HEK293 (cell line): ENCODE results near the gene RIOX2.

Source experiments
- BCL11A ChIP-seq: fragments of 450-650 bp; formaldehyde crosslinking; IDR thresholded peaks from 2 replicates; pipeline ENCODE4 v1.5.1; 2016; ENCODE audit warnings: low read depth, missing biosample characterization, missing genetic modification characterization
- TCF7L2 ChIP-seq: IDR thresholded peaks from 2 replicates; pipeline ENCODE4 v1.6.1; 2011; ENCODE audit warnings: low read depth, mild to moderate bottlenecking, inconsistent platforms, low read length, moderate library complexity, borderline replicate concordance
- YY1 ChIP-seq: fragments of 450-650 bp; formaldehyde crosslinking; IDR thresholded peaks from 2 replicates; pipeline ENCODE4 v1.5.1; 2018; ENCODE audit warnings: missing biosample characterization, missing genetic modification characterization
- ZNF202 ChIP-seq: fragments of 450-650 bp; formaldehyde crosslinking; IDR thresholded peaks from 2 replicates; pipeline ENCODE4 v1.5.1; 2016; ENCODE audit warnings: missing biosample characterization, missing genetic modification characterization, borderline replicate concordance
- ZNF223 ChIP-seq: fragments of 450-650 bp; formaldehyde crosslinking; IDR thresholded peaks from 2 replicates; pipeline ENCODE4 v1.5.1; 2016; ENCODE audit warnings: missing biosample characterization, missing genetic modification characterization
- ZNF23 ChIP-seq: fragments of 450-650 bp; formaldehyde crosslinking; IDR thresholded peaks from 2 replicates; pipeline ENCODE4 v1.5.1; 2016; ENCODE audit warnings: missing biosample characterization, missing genetic modification characterization, borderline replicate concordance
- ZNF311 ChIP-seq: fragments of 450-650 bp; formaldehyde crosslinking; IDR thresholded peaks from 2 replicates; pipeline ENCODE4 v1.5.1; 2017; ENCODE audit warnings: missing biosample characterization, missing genetic modification characterization, borderline replicate concordance
- ZNF423 ChIP-seq: fragments of 450-650 bp; formaldehyde crosslinking; IDR thresholded peaks from 2 replicates; pipeline ENCODE4 v1.5.1; 2016; ENCODE audit warnings: missing biosample characterization, missing genetic modification characterization
- ZNF501 ChIP-seq: fragments of 450-650 bp; formaldehyde crosslinking; IDR thresholded peaks from 2 replicates; pipeline ENCODE4 v1.5.1; 2016; ENCODE audit warnings: missing biosample characterization, missing genetic modification characterization
- ZNF530 ChIP-seq: fragments of 450-650 bp; formaldehyde crosslinking; IDR thresholded peaks from 2 replicates; pipeline ENCODE4 v1.5.1; 2016; ENCODE audit warnings: low read depth, missing biosample characterization, missing genetic modification characterization
- TF ChIP-seq, protein P1 (sequence below): fragments of 450-650 bp; formaldehyde crosslinking; IDR thresholded peaks from 2 replicates; pipeline ENCODE4 v1.5.1; 2016; ENCODE audit warnings: missing biosample characterization, missing genetic modification characterization
- TF ChIP-seq, protein P2 (sequence below): fragments of 450-650 bp; formaldehyde crosslinking; IDR thresholded peaks from 2 replicates; pipeline ENCODE4 v1.5.1; 2016; ENCODE audit warnings: missing biosample characterization, missing genetic modification characterization
- TF ChIP-seq, protein P3 (sequence below): sonication (generic); formaldehyde crosslinking; IDR thresholded peaks from 2 replicates; pipeline ENCODE4 v1.8.1; 2022; ENCODE audit warnings: mild to moderate bottlenecking, moderate library complexity, missing genetic modification reagents
- TF ChIP-seq, protein P4 (sequence below): fragments of 450-650 bp; formaldehyde crosslinking; IDR thresholded peaks from 2 replicates; pipeline ENCODE4 v1.5.1; 2016; ENCODE audit warnings: missing biosample characterization, missing genetic modification characterization

DNA sequence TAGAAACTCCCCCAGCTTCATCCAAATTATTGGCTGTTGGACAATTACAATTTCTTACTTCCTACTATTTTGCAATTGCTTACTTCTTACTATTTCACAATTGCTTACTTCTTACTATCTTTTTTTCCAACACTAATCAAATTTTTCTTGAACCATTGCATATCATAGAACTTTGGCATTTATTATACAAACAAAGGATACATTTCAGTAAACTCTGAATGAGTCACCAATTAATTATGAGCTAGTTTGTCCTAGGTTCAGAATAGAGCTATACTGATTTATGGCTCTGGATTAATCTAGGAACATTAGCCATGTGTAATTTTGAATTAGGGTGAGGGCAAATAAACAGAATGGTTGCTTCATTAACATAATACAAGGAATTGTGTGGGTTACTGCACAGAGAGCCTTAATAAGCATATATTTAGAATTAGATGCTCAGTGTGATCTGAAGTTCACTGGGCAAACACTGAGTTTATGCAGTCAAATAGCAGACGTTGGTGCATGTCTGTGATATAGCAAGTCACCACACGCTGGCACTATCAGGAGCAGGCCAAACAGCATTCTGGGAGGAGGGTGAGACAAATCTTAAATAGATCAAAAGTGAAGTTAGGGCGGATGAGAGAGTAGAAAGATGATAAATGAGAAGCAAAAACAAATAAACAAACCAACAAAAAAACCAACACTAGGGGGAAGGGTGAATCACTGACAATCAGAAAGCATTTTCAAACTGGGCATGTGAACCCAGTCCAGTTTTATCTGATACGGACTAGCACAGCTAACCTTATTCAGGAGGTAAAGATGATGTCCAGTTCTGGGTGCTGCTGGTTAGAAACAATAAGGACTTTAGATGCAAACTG, 41.4 kb upstream of the RIOX2 start:
- no peak for TF ChIP-seq ZNF202 (tag by site-specific recombination)
- TF ChIP-seq, protein P1, sequence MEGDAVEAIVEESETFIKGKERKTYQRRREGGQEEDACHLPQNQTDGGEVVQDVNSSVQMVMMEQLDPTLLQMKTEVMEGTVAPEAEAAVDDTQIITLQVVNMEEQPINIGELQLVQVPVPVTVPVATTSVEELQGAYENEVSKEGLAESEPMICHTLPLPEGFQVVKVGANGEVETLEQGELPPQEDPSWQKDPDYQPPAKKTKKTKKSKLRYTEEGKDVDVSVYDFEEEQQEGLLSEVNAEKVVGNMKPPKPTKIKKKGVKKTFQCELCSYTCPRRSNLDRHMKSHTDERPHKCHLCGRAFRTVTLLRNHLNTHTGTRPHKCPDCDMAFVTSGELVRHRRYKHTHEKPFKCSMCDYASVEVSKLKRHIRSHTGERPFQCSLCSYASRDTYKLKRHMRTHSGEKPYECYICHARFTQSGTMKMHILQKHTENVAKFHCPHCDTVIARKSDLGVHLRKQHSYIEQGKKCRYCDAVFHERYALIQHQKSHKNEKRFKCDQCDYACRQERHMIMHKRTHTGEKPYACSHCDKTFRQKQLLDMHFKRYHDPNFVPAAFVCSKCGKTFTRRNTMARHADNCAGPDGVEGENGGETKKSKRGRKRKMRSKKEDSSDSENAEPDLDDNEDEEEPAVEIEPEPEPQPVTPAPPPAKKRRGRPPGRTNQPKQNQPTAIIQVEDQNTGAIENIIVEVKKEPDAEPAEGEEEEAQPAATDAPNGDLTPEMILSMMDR (tag by site-specific recombination), result no peak
- no peak for TF ChIP-seq BCL11A (tag by site-specific recombination)
- TF ChIP-seq ZNF223 (tag by site-specific recombination), result no peak
- TF ChIP-seq, protein P2, sequence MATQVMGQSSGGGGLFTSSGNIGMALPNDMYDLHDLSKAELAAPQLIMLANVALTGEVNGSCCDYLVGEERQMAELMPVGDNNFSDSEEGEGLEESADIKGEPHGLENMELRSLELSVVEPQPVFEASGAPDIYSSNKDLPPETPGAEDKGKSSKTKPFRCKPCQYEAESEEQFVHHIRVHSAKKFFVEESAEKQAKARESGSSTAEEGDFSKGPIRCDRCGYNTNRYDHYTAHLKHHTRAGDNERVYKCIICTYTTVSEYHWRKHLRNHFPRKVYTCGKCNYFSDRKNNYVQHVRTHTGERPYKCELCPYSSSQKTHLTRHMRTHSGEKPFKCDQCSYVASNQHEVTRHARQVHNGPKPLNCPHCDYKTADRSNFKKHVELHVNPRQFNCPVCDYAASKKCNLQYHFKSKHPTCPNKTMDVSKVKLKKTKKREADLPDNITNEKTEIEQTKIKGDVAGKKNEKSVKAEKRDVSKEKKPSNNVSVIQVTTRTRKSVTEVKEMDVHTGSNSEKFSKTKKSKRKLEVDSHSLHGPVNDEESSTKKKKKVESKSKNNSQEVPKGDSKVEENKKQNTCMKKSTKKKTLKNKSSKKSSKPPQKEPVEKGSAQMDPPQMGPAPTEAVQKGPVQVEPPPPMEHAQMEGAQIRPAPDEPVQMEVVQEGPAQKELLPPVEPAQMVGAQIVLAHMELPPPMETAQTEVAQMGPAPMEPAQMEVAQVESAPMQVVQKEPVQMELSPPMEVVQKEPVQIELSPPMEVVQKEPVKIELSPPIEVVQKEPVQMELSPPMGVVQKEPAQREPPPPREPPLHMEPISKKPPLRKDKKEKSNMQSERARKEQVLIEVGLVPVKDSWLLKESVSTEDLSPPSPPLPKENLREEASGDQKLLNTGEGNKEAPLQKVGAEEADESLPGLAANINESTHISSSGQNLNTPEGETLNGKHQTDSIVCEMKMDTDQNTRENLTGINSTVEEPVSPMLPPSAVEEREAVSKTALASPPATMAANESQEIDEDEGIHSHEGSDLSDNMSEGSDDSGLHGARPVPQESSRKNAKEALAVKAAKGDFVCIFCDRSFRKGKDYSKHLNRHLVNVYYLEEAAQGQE (tag by site-specific recombination), result no peak
- TF ChIP-seq ZNF501 (tag by site-specific recombination), result no peak
- TF ChIP-seq ZNF423, result no peak
- TF ChIP-seq TCF7L2, result no peak
- TF ChIP-seq, protein P3, sequence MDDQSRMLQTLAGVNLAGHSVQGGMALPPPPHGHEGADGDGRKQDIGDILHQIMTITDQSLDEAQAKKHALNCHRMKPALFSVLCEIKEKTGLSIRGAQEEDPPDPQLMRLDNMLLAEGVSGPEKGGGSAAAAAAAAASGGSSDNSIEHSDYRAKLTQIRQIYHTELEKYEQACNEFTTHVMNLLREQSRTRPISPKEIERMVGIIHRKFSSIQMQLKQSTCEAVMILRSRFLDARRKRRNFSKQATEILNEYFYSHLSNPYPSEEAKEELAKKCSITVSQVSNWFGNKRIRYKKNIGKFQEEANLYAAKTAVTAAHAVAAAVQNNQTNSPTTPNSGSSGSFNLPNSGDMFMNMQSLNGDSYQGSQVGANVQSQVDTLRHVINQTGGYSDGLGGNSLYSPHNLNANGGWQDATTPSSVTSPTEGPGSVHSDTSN (CRISPR knock-in tag), result no peak
- no peak for TF ChIP-seq ZNF311
- no peak for TF ChIP-seq YY1 (tag by site-specific recombination)
- no peak for TF ChIP-seq ZNF530 (tag by site-specific recombination)
- TF ChIP-seq, protein P4, sequence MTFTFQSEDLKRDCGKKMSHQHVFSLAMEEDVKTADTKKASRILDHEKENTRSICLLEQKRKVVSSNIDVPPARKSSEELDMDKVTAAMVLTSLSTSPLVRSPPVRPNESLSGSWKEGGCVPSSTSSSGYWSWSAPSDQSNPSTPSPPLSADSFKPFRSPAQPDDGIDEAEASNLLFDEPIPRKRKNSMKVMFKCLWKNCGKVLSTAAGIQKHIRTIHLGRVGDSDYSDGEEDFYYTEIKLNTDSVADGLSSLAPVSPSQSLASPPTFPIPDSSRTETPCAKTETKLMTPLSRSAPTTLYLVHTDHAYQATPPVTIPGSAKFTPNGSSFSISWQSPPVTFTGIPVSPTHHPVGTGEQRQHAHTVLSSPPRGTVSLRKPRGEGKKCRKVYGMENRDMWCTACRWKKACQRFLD (tag by site-specific recombination), result no peak
- TF ChIP-seq ZNF23 (tag by site-specific recombination), result no peak
